Mesothelial cell of epicardium (in vitro differentiated cells): ENCODE data around the gene SFT2D3. TPM values are rescaled to one million over a fixed set of nuclear protein-coding genes. Genes with fewer than 3 reads are reported as not detected.
A peak's percentile ranks its signal among the peaks of the same experiment; 100 is the strongest.

Experiments
- DNase-seq, 2 experiments: peaks; one replicate each; pipeline ENCODE4 v3.0.0; 2021; ENCODE audit warnings: low spot score in 2 of 2; ENCODE audit not compliant: unreplicated experiment in 2 of 2
- H3K27ac Mint-ChIP-seq: 2 replicates; pipeline ENCODE4 v1.8.0; 2021; ENCODE audit warnings: mixed read lengths
- H3K27me3 Mint-ChIP-seq: 2 replicates; pipeline ENCODE4 v1.8.0; 2021; ENCODE audit warnings: low read depth, mixed read lengths
- H3K36me3 Mint-ChIP-seq: 2 replicates; pipeline ENCODE4 v1.8.0; 2021; ENCODE audit warnings: mixed read lengths
- H3K4me1 Mint-ChIP-seq: 2 replicates; pipeline ENCODE4 v1.8.0; 2021; ENCODE audit warnings: mixed read lengths
- H3K4me3 Mint-ChIP-seq: 2 replicates; pipeline ENCODE4 v1.8.0; 2021; ENCODE audit warnings: mild to moderate bottlenecking, moderate library complexity, mixed read lengths
- H3K9me3 Mint-ChIP-seq: 2 replicates; pipeline ENCODE4 v1.8.0; 2021; ENCODE audit warnings: mixed read lengths
- CTCF ChIP-seq: fragments of 200-600 bp; sonication (generic); IDR thresholded peaks from one replicate; pipeline ENCODE4 v1.5.0; 2021; ENCODE audit warnings: antibody characterized with exemption; ENCODE audit not compliant: unreplicated experiment
- total RNA-seq: library from RNA; stranded (reverse); gene quantifications from 3 replicates; pipeline ENCODE4 v1.2.1, GENCODE V29; 2021

SFT2D3 gene
- total RNA-seq, 1 donor from 2014 or later = 12.9 TPM

GRCh38 chr2:127735537-127736399 lies 34.5 kb downstream of the SFT2D3 start:
- H3K27me3 Mint-ChIP-seq = no peaks in the 10 kb centered on the region
- no peaks in the 10 kb centered on the region for H3K4me1 Mint-ChIP-seq
- TF ChIP-seq CTCF = no peak
- no peak overlapping the region for H3K27ac Mint-ChIP-seq
- no peaks in the 10 kb centered on the region for H3K9me3 Mint-ChIP-seq
- peaks cover 4% of the 10 kb centered on the region for H3K36me3 Mint-ChIP-seq
- no peak for DNase-seq
- no peak overlapping the region for H3K4me3 Mint-ChIP-seq

- H3K27ac Mint-ChIP-seq = no peak overlapping the region
- no peaks in the 10 kb centered on the region for H3K27me3 Mint-ChIP-seq
- no peaks in the 10 kb centered on the region for H3K4me1 Mint-ChIP-seq
- no peak for TF ChIP-seq CTCF
- H3K9me3 Mint-ChIP-seq = no peaks in the 10 kb centered on the region
- no peak for DNase-seq
- no peak overlapping the region for H3K4me3 Mint-ChIP-seq
- peaks cover 6% of the 10 kb centered on the region for H3K36me3 Mint-ChIP-seq
Measured at GRCh38 chr2:127737892-127738291, 36.6 kb downstream of the SFT2D3 start.

- Mint-ChIP-seq H3K4me1 (no peaks in the 10 kb centered on the region), H3K27ac (no peak overlapping the region), H3K9me3 (no peaks in the 10 kb centered on the region), H3K36me3 (peaks cover 10% of the 10 kb centered on the region), H3K4me3 (no peak overlapping the region), H3K27me3 (no peaks in the 10 kb centered on the region)
- no peak for TF ChIP-seq CTCF
- DNase-seq = no peak
Measured at GRCh38 chr2:127739800-127740199, 38.5 kb downstream of the SFT2D3 start.

- Mint-ChIP-seq H3K9me3 (no peaks in the 10 kb centered on the region), H3K27me3 (no peaks in the 10 kb centered on the region), H3K4me3 (no peak overlapping the region), H3K4me1 (no peaks in the 10 kb centered on the region), H3K36me3 (peaks cover 15% of the 10 kb centered on the region), H3K27ac (no peak overlapping the region)
- TF ChIP-seq CTCF = no peak
- DNase-seq = no peak
Measured at GRCh38 chr2:127740665-127741288, 39.5 kb downstream of the SFT2D3 start.

GRCh38 chr2:127743477-127744026 lies 42.3 kb downstream of the SFT2D3 start:
- Mint-ChIP-seq H3K9me3 (no peaks in the 10 kb centered on the region), H3K36me3 (peaks cover 19% of the 10 kb centered on the region), H3K4me3 (no peak overlapping the region), H3K27me3 (no peaks in the 10 kb centered on the region), H3K27ac (peak overlapping the region; percentile 5), H3K4me1 (no peaks in the 10 kb centered on the region)
- no peak for TF ChIP-seq CTCF
- no peak for DNase-seq
